Subcutaneous abdominal adipose tissue (tissue), 5 donors: ENCODE data around the gene ROR1.
"Not testable (repeated sequence)": the region's sequence is repeated elsewhere in the genome, so short reads cannot be mapped to it uniquely, and the experiment has no call there.

Experiments
- H3K27ac ChIP-seq: one replicate; pipeline ENCODE4 v1.7.0; 2013; ENCODE audit warnings: low read depth, mild to moderate bottlenecking, inconsistent platforms, low read length, moderate library complexity
- H3K27me3 ChIP-seq, 5 donors: one replicate each; pipeline ENCODE4 v1.7.0; 2013; ENCODE audit warnings: low read length in 5 of 5, inconsistent platforms in 1 of 5; ENCODE audit not compliant: control insufficient read depth in 5 of 5, insufficient read depth in 4 of 5
- H3K36me3 ChIP-seq, 5 donors: one replicate each; pipeline ENCODE4 v1.7.0; 2013; ENCODE audit warnings: low read length in 5 of 5; ENCODE audit not compliant: control insufficient read depth in 5 of 5, insufficient read depth in 5 of 5
- H3K4me1 ChIP-seq, 5 donors: one replicate each; pipeline ENCODE4 v1.7.0; 2013; ENCODE audit warnings: low read length in 5 of 5, mild to moderate bottlenecking in 3 of 5, moderate library complexity in 1 of 5; ENCODE audit not compliant: control insufficient read depth in 5 of 5, insufficient read depth in 5 of 5
- H3K4me3 ChIP-seq, 5 donors: one replicate each; pipeline ENCODE4 v1.7.0; 2013; ENCODE audit warnings: low read length in 5 of 5, low read depth in 1 of 5
- H3K9ac ChIP-seq, 5 donors: one replicate each; pipeline ENCODE4 v1.7.0; 2013; ENCODE audit warnings: low read length in 5 of 5, mild to moderate bottlenecking in 4 of 5, moderate library complexity in 3 of 5
- H3K9me3 ChIP-seq, 5 donors: one replicate each; pipeline ENCODE4 v1.7.0; 2013; ENCODE audit warnings: low read length in 5 of 5; ENCODE audit not compliant: control insufficient read depth in 5 of 5
- donor health status: healthy.
- donor health status: healthy.
- donor health status: healthy.
- donor health status: healthy.
- donor health status: healthy.

Gene ROR1

GRCh38 chr1:64100791-64101190, 327.0 kb downstream of the ROR1 start:
- Histone ChIP-seq H3K36me3 (no peaks in the 10 kb centered on the region), H3K27ac (no peak overlapping the region), H3K4me1 (no peaks in the 10 kb centered on the region), H3K9ac (no peak overlapping the region), H3K9me3 (no peaks in the 10 kb centered on the region), H3K27me3 (no peaks in the 10 kb centered on the region), H3K4me3 (no peak overlapping the region)

DNA sequence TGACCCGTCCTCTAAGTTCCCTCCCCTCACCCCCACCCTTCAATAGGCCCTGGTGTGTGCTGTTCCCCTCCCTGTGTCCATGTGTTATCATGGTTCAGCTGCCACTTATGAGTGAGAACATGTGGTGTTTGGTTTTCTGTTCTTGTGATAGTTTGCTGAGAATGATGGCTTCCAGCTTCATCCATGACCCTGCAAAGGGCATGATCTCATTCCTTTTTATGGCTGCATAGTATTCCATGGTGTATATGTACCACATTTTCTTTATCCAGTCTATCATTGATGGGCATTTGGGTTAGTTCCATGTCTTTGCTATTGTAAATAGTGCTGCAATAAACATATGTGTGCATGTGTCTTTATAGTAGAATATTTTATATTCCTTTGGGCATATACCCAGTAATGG, 330.8 kb downstream of the ROR1 start:
- H3K4me3 ChIP-seq, H3K27ac ChIP-seq, H3K36me3 ChIP-seq, H3K4me1 ChIP-seq, H3K9me3 ChIP-seq, H3K27me3 ChIP-seq, H3K9ac ChIP-seq: not testable (repeated sequence)

DNA sequence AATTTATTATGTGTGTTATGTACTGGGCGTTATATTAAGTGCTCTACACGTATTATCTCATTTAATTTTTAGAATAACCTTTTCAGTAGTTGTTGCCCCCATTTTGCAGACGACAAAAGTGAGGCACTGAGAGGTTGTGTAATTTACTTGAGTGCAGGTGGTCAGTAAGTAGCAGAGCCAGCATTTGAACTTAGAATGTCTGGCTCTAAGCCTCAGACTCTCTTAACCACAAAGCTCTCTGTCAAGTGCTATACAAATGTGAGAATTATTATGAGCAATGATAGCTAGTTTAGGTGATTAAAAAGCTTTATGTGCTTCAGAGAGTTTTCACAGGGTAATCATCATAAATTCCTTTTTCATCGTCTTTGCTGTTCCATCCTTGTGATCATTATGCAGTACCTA, 333.3 kb downstream of the ROR1 start:
- no peak overlapping the region for H3K27ac ChIP-seq
- H3K9ac ChIP-seq, result no peak overlapping the region
- no peaks in the 10 kb centered on the region for H3K36me3 ChIP-seq
- no peak overlapping the region for H3K4me3 ChIP-seq
- no peaks in the 10 kb centered on the region for H3K9me3 ChIP-seq
- H3K4me1 ChIP-seq, result no peaks in the 10 kb centered on the region
- no peaks in the 10 kb centered on the region for H3K27me3 ChIP-seq

- H3K4me3 ChIP-seq, result no peak overlapping the region
- no peaks in the 10 kb centered on the region for H3K4me1 ChIP-seq
- H3K27me3 ChIP-seq, result no peaks in the 10 kb centered on the region
- H3K36me3 ChIP-seq, result no peaks in the 10 kb centered on the region
- H3K27ac ChIP-seq, result no peak overlapping the region
- H3K9me3 ChIP-seq, result no peaks in the 10 kb centered on the region
- no peak overlapping the region for H3K9ac ChIP-seq
These were observed 333.8 kb downstream of the ROR1 start for GRCh38 chr1:64107632-64108031.

DNA sequence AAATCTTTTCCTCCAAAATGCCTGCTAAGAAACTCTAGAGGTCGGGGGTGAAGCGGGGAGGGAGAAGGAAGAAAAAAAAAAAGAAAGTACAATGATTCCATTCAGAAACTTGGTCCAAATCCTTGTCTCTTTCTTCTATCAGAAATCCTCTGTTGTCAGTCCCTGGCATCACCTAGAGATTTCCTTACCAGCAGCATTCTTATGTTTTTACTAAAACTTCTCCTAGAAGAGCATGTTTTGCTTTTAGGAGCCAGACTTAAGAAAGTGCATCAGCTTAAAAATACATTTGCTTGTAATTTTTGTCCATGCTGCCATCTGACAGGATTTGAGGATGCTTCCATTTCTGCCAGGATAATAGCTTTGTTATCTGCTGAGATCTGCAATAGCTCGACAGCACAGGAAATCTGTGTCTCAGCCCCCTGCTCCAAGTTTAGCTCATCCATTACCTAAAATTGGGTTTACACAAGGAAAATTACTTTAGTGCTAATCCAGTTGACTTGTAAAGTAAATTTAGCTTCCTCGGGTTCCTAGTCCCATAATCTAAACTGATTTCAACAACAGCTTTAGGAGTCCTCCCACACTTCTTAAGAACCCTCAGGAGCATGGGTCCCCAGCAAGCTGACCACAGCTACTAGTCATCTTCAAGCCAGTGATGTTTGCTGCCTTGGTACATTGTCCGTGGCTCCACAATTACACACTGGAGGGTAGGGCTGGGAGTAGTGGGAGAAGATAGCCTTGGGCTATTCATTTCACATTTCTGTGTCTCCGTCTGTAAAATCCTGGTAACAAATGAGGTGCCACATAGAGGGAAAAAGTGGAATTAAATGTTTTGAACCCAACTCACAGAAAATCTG, 337.3 kb downstream of the ROR1 start:
- no peak overlapping the region for H3K27ac ChIP-seq
- no peaks in the 10 kb centered on the region for H3K4me1 ChIP-seq
- H3K9ac ChIP-seq, result no peak overlapping the region
- H3K27me3 ChIP-seq, result no peaks in the 10 kb centered on the region
- no peak overlapping the region for H3K4me3 ChIP-seq
- no peaks in the 10 kb centered on the region for H3K36me3 ChIP-seq
- H3K9me3 ChIP-seq, result no peaks in the 10 kb centered on the region

DNA sequence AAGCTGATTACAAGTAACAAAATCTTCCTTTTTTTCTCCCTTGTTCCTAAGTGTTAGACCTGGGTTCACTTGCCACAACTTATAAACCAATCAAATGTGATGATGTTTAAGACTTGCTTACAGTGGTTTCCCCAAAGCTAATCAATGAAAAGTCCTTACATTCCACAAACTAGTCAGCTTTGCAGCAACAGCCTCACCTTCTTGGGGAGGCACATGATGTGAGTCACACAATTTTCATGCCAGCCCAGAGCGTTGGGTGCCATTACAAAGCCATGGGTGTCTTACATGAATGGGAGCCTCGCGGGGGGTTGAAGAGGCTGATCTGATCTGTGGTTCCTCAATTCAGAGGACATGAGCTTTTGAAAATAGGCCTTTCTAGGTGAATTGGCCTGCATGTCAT, 338.0 kb downstream of the ROR1 start:
- Histone ChIP-seq H3K9ac (no peak overlapping the region), H3K27ac (no peak overlapping the region), H3K36me3 (no peaks in the 10 kb centered on the region), H3K9me3 (no peaks in the 10 kb centered on the region), H3K27me3 (no peaks in the 10 kb centered on the region), H3K4me1 (no peaks in the 10 kb centered on the region), H3K4me3 (no peak overlapping the region)

DNA sequence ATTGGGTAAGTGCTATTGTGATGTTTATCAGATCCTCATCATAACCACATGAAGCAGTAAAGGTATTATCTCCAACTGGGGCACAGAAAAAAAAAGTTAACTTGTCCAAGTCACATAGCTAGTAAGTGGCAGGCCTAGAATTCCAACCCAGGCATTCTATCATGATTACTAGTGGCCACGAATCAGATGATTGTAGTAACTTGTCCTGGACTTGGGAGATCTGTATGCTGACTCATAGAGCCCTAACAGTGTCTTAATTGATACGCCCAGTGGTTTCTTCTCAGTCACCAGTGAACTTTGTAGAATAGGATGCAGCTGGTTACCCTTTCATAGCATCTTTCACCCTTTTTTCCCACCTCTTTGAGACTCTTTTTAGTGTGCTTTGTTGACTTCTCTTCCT, 338.5 kb downstream of the ROR1 start:
- H3K9ac ChIP-seq, result no peak overlapping the region
- H3K9me3 ChIP-seq, result no peaks in the 10 kb centered on the region
- H3K27me3 ChIP-seq, result no peaks in the 10 kb centered on the region
- no peak overlapping the region for H3K27ac ChIP-seq
- H3K36me3 ChIP-seq, result no peaks in the 10 kb centered on the region
- H3K4me3 ChIP-seq, result no peak overlapping the region
- no peaks in the 10 kb centered on the region for H3K4me1 ChIP-seq

DNA sequence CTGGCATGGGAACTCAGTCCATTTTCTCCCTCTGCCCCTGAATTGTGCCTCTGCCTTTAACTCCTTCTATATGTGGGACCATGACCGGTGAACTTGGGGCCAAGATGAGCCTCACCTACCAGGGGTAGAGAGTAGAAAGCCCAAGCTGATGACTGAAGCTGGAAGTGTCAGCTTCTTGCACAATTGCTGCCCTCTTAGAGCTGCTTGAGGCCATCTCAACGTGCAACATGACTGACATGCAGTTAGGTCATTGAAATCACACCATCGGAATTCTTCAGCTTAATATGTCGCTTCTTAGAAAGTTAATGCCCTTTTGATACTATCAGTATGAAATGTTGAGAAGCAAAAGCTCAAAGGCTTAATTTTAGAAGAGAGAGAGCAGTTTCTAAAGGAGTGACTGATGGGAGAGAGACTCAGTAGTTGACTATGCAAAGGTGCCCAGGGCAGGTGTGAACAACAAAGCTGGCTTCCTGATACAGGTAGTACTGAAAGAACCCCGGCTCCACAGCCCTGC, 340.3 kb downstream of the ROR1 start:
- H3K9me3 ChIP-seq, result no peaks in the 10 kb centered on the region
- no peaks in the 10 kb centered on the region for H3K36me3 ChIP-seq
- H3K27me3 ChIP-seq, result no peaks in the 10 kb centered on the region
- H3K4me3 ChIP-seq, result no peak overlapping the region
- no peaks in the 10 kb centered on the region for H3K4me1 ChIP-seq
- no peak overlapping the region for H3K9ac ChIP-seq
- H3K27ac ChIP-seq, result no peak overlapping the region

- H3K36me3 ChIP-seq, result no peaks in the 10 kb centered on the region
- H3K9me3 ChIP-seq, result no peaks in the 10 kb centered on the region
- no peaks in the 10 kb centered on the region for H3K4me1 ChIP-seq
- H3K4me3 ChIP-seq, result no peak overlapping the region
- H3K9ac ChIP-seq, result no peak overlapping the region
- H3K27ac ChIP-seq, result no peak overlapping the region
- no peaks in the 10 kb centered on the region for H3K27me3 ChIP-seq
These were observed 342.7 kb downstream of the ROR1 start for GRCh38 chr1:64116537-64116936.

GRCh38 chr1:64117492-64117891, 343.7 kb downstream of the ROR1 start:
- H3K27ac ChIP-seq, result no peak overlapping the region
- no peaks in the 10 kb centered on the region for H3K36me3 ChIP-seq
- H3K9ac ChIP-seq, result no peak overlapping the region
- H3K4me1 ChIP-seq, result no peaks in the 10 kb centered on the region
- no peaks in the 10 kb centered on the region for H3K9me3 ChIP-seq
- H3K4me3 ChIP-seq, result no peak overlapping the region
- no peaks in the 10 kb centered on the region for H3K27me3 ChIP-seq
